Osteoblast (primary cell): ENCODE results near the gene MRPL50. TPM values are rescaled to one million over a fixed set of nuclear protein-coding genes. Genes with fewer than 3 reads are reported as not detected.

Experiments
- DNase-seq: peaks from one replicate; pipeline ENCODE4 v3.0.0; 2011; ENCODE audit warnings: low spot score, mixed read lengths; ENCODE audit not compliant: insufficient read length; ENCODE audit errors: missing footprints
- H2AFZ ChIP-seq: 2 replicates; pipeline ENCODE4 v1.6.0; 2011; ENCODE audit warnings: mild to moderate bottlenecking, low read length
- H3K27ac ChIP-seq: 2 replicates; pipeline ENCODE4 v1.5.1; 2011; ENCODE audit warnings: mild to moderate bottlenecking, low read depth, low read length, moderate library complexity
- H3K27me3 ChIP-seq: 2 replicates; pipeline ENCODE4 v1.6.0; 2012; ENCODE audit warnings: mild to moderate bottlenecking, control low read depth, inconsistent platforms, low read length, moderate library complexity; ENCODE audit not compliant: insufficient read depth
- H3K36me3 ChIP-seq: 2 replicates; pipeline ENCODE4 v1.5.1; 2011; ENCODE audit warnings: mild to moderate bottlenecking, low read length, control low read depth, moderate library complexity; ENCODE audit not compliant: insufficient read depth
- H3K4me1 ChIP-seq: 2 replicates; pipeline ENCODE4 v1.5.1; 2011; ENCODE audit warnings: mild to moderate bottlenecking, low read length, control low read depth, moderate library complexity; ENCODE audit not compliant: insufficient read depth
- H3K4me2 ChIP-seq: 2 replicates; pipeline ENCODE4 v1.6.0; 2011; ENCODE audit warnings: mild to moderate bottlenecking, low read length; ENCODE audit not compliant: insufficient read depth
- H3K4me3 ChIP-seq: fragments of 200-600 bp; sonication (generic); 3 replicates; pipeline ENCODE4 v1.5.1; 2012; ENCODE audit warnings: mild to moderate bottlenecking, low read length, inconsistent platforms; ENCODE audit not compliant: insufficient read depth
- H3K79me2 ChIP-seq: 2 replicates; pipeline ENCODE4 v1.6.0; 2012; ENCODE audit warnings: mild to moderate bottlenecking, low read length, control low read depth, inconsistent platforms; ENCODE audit not compliant: insufficient read depth
- H3K9me3 ChIP-seq: 2 replicates; pipeline ENCODE4 v1.5.1; 2011; ENCODE audit warnings: low read depth, low read length, control low read depth
- H4K20me1 ChIP-seq: 2 replicates; pipeline ENCODE4 v1.6.0; 2012; ENCODE audit warnings: mild to moderate bottlenecking, low read length, control low read depth; ENCODE audit not compliant: insufficient read depth
- CTCF ChIP-seq: IDR thresholded peaks from 2 replicates; pipeline ENCODE4 v1.5.1; 2011; ENCODE audit warnings: mild to moderate bottlenecking, low read depth, low read length, moderate library complexity; ENCODE audit errors: extremely low read depth
- total RNA-seq: library from RNA; depleted of rRNA; stranded (reverse); fragments of >200 nt; gene quantifications from 2 replicates; pipeline ENCODE4 v1.2.3, GENCODE V29; 2012

Gene MRPL50
- total RNA-seq: 10.3 and 12.3 TPM in 2 replicates

- no peaks in the 10 kb centered on the region for H3K9me3 ChIP-seq
- H3K4me3 ChIP-seq: peak within 1 kb of the TSS; percentile 95
- H3K36me3 ChIP-seq: peaks cover 33% of the 10 kb centered on the region
- peaks cover 16% of the 10 kb centered on the region for H3K4me1 ChIP-seq
- no peak for TF ChIP-seq CTCF
- peaks cover 5% of the 10 kb centered on the region for H4K20me1 ChIP-seq
- peak within 1 kb of the TSS; percentile 99 for H2AFZ ChIP-seq
- H3K4me2 ChIP-seq: peak within 1 kb of the TSS; percentile 95
- peak; percentile 97 for DNase-seq
- no peaks in the 10 kb centered on the region for H3K27me3 ChIP-seq
- H3K79me2 ChIP-seq: peaks cover 88% of the 10 kb centered on the region
- H3K27ac ChIP-seq: peak within 1 kb of the TSS; percentile 98
Measured at GRCh38 chr9:101398068-101398929, at the start of gene MRPL50, which contains the start of gene ZNF189. TSS of gene MRPL50 (minus strand) at chr9:101398618. CDS start at chr9:101398592, 26 bp downstream. TSS of gene ZNF189 (plus strand) at chr9:101398851. CDS start at chr9:101399157, 306 bp downstream.

GRCh38 chr9:101446732-101447131 is 48.3 kb upstream of the MRPL50 start:
- no peak overlapping the region for H3K4me3 ChIP-seq
- DNase-seq: no peak
- H3K27me3 ChIP-seq: peaks cover 7% of the 10 kb centered on the region
- H3K27ac ChIP-seq: no peak overlapping the region
- no peak overlapping the region for H3K4me2 ChIP-seq
- H3K4me1 ChIP-seq: peaks cover 3% of the 10 kb centered on the region
- no peaks in the 10 kb centered on the region for H3K79me2 ChIP-seq
- no peaks in the 10 kb centered on the region for H4K20me1 ChIP-seq
- H3K36me3 ChIP-seq: no peaks in the 10 kb centered on the region
- TF ChIP-seq CTCF: no peak
- H2AFZ ChIP-seq: no peak overlapping the region
- no peaks in the 10 kb centered on the region for H3K9me3 ChIP-seq

GRCh38 chr9:101445353-101446029 is 47.1 kb upstream of the MRPL50 start:
- H3K27me3 ChIP-seq: no peaks in the 10 kb centered on the region

More at GRCh38 chr9:101445353-101446029, 47.1 kb upstream of the MRPL50 start:
- Histone ChIP-seq H4K20me1 (no peaks in the 10 kb centered on the region), H3K36me3 (no peaks in the 10 kb centered on the region), H3K4me2 (peak overlapping the region; percentile 66), H3K9me3 (no peaks in the 10 kb centered on the region), H3K4me3 (peak overlapping the region; percentile 48), H3K4me1 (peaks cover 3% of the 10 kb centered on the region), H3K79me2 (no peaks in the 10 kb centered on the region), H2AFZ (peak overlapping the region; percentile 67), H3K27ac (no peak overlapping the region)
- TF ChIP-seq CTCF: no peak
- DNase-seq: peak; percentile 77
